GM18858 (cell line): ENCODE data around the gene TLE2.
"Not testable (repeated sequence)": the region's sequence is repeated elsewhere in the genome, so short reads cannot be mapped to it uniquely, and the experiment has no call there.

Source experiments
- ATAC-seq: cut with Tn5 transposase; IDR thresholded peaks from one replicate; pipeline ENCODE4 v1.9.1; 2021; ENCODE audit not compliant: unreplicated experiment

TLE2 gene

DNA sequence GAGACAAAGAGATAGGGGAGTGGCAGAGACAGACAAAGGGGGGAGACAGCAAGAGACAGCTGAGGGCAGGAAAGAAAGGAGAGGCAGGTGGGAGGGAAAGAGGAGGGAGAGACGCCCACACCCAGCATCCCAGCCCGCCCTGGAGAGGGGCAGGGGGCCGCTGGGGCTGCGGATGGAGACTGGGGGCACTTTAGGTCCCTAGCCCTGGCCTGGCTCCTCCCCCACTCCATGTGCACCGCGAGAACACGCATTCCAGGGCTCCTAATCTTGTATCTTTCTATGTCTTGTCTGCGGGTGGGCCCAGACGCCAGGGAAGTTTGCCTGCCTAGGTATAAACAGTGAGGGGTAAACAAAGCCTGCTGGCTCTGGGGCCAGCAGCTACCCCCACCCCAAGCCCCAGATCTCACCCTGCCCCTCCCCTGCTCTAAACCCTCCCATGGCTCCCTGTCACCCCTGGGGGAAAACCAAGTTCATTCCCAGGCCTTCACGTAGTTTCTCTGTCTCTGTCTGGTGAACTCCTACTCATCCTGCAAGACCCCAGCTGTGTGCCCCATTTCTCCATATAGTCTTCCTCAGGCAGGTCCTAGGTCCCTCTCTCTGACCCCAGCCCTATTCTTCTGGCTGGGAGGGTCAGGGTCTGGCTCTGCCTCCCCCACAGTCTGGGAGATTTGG is 27.5 kb upstream of the TLE2 start:
- no peak for ATAC-seq

DNA sequence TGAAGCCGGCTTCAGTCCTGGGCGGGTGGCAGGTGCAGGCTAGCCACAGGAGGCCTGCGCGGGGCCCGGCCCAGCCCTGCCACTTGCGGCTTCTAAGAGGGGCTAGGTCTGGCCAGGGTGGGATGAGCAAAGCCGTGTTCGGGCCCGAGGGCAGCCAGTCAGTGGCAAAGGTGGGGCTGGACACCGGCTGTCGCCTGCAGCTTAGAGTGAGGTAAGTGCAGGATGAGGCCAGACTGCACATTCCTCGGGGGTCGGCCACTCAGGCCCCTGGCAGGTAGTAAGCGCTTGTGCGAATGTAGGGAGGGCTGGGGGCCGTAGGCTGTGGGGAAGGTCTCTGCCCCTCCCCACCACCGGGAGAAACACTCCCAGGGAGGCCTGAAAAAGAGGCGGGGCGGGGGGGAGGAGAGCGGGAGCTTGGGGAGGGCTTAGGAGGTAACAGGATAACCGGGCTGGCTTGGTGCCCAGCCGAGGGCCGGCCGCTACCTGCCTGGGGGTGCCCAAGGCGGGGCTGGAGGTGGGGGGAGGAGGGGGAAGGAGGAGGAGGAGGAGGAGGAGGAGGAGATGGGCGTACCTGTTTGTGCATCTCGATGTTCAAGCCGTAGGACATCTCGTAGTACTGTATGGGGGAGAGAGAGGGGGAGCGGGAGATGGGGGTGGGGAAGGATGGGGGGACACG is 26.8 kb upstream of the TLE2 start:
- no peak for ATAC-seq

DNA sequence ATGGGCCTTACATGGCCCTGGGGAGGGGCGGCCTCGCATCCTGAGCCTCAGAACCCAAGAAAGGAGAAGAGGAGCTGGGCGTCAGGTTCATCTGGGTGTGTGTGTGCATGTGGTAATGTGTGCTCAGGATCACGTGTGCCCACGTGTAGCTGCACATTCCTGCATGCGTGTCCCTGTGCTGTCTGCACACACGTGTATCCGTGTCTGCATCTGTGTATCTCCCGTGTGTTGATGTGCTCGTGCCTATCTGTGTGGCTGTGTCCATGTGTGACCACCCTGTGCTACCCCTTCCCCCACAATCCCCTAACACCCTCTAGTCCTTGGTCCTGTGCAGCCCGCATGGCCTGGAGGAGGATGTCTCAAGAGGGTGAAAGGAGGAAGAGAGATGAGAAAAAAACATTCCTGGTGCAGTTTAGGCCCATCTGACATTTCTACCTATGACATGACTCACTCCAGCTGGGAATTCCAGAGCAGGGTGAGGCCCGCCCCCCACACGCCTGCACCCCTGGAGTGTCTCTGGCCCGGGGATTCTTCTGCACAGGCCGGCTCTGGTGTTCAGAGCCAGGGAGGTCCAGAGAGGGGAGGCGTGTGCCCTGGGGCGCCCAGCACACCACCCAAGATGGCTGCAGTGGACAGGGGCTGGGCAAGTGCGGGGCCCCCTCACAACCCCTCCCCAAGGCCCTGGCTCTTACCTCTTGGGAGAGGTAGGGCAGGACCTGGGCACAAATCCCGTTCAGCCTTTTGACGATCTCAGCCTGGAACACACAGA is 26.1 kb upstream of the TLE2 start:
- ATAC-seq: no peak

DNA sequence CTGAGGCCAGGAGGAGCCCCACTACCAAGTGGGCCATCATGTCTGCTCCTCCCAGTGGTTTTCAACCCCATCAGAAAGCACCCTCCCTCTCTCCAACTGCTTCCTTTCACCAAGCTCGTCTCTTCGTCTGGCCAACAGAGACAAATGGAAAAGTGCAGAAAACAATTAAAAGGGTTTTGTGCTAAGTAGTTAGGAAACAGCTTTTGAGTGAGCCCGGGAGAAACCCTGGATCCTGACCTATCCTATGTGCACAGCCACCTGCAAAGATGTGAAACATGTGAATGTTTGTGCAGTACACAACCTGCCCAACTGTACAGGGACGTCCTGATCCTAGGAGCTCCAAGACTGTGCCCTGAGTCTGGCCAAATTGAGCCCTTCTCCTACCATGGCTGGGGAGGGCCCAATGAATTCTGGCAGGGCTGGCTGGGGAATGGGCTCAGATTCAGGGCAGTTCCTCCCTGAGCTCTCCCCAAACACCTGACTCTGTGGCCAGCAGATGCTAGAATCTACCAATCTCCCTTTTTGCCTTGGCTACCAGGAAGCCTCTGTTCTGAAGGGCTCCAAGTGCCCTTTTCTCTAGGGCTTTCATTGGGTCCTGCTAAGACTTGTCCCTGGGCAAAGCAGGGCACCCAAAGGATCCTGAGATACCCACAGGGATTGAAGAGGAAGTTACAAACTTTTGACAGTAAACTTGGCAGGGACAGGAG is 25.3 kb upstream of the TLE2 start:
- no peak for ATAC-seq

DNA sequence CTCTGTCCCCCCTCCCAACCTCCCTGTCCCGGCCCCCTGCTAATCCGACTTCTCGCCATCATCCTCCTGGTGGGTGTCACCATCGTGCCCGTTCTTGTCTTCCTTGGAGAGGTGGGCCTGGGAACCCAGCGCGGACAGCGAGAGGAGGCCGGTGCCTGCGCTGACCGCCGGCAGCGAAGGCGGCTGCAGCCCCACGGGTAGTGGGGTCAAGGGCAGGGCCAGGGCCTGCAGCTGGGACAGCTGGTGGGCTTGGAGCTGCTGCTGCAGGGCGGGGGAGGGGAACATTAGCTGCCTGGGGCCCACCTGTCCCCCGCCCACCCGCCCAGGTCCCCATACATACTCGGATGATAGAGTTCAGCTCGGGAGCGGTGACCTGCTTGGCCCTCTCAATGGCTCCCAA is 24.7 kb upstream of the TLE2 start:
- ATAC-seq: no peak

- ATAC-seq: no peak
Observed at GRCh38 chr19:3053218-3053621, 24.1 kb upstream of the TLE2 start.

DNA sequence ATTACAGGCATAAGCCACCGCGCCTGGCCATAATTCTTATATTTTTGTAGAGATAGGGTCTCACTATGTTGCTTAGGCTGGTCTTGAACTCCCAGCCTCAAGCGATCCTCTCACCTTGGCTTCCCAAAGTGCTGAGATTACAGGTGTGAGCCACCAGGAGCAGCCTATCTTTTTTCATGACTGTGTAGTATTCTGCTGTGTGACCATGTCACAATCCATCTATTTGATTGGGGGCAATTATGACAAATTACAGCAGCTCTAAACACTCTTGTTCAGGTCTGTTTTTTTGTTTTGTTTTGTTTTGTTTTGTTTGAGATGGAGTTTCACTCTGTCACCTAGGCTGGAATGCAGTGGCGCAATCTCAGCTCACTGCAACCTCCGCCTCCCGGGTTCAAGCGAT is 20.9 kb upstream of the TLE2 start:
- ATAC-seq: not testable (repeated sequence)

DNA sequence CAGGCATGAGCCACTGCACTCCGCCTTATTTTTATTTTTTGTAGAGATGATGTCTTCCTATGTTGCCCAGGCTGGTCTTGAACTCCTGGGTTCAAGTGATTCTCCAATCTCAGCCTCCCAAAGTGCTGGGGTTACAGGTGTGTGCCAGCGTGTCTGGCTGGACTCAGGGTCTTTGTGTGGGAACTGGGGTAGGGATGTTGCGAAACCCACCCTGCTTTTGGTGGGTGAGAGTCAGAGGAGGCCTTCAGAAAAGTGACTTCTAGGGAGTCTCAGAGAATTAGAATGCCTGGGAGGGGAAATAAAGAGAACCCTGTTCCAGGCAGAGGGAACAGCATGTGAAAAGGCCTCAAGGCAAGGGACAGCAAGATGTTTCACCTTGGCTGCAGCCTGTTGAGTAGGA is 20.0 kb upstream of the TLE2 start:
- ATAC-seq: no peak

DNA sequence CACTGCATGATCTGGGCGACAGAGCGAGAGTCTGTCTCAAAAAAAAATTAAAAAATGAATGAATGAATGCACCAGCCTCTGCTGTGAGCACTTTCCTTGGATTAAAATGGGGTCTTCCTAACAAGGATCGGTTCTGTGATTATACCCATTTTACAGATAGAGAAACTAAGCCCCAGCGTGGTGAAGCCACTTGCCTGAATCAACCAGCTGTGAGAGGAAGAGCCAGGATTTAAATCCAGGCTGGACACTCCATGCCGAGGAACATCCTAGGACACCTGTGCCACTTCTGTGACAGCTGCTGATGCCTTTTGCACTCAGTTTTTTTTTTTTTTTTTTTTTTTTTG is 19.1 kb upstream of the TLE2 start:
- ATAC-seq: no peak

GRCh38 chr19:3047496-3048189 is 18.6 kb upstream of the TLE2 start:
- no peak for ATAC-seq

DNA sequence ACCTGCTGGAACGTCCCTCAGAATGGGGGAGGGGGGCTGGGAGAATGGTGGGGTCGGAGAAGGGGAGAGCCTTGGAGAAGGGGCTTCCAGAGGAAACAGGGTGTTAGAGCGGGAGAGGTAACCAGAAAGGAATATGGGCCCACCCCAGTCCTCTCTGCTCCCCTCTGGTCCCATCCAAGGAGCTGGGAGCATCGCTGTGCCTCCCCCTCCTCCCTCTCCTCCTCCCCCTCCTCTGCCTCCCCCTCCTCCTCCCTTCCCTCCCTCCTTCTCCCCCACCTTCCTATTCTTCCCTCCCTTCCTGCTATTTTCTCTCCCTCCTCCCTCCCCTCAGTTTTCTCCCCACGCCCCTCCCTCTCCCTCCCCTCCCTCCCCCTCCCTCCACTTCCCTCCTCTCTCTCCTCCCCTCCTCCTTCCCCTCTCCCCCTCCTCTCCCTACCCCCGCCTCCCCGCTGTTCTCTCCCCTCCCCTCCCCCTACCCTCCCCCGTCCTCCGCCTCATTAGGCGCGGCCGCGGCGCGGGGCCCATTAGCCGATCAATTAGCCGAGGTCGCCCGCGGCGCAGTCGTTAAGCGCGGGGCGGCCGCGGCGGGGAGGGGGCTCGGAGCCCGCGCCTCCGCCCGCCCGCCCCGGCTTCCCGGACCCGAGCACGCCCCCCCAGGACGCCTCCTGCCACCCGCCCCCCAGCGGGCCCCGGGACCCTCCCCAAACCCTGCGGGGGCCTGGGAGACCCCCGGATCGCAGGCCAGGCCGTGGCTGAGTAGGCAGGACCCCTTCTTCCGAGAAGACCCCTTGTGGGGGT is 17.8 kb upstream of the TLE2 start:
- ATAC-seq: no peak

GRCh38 chr19:3045885-3046697 is 17.0 kb upstream of the TLE2 start:
- no peak for ATAC-seq

GRCh38 chr19:3045191-3045590 is 16.1 kb upstream of the TLE2 start:
- no peak for ATAC-seq

- ATAC-seq: no peak
Observed at GRCh38 chr19:3042621-3043267, 13.7 kb upstream of the TLE2 start.

DNA sequence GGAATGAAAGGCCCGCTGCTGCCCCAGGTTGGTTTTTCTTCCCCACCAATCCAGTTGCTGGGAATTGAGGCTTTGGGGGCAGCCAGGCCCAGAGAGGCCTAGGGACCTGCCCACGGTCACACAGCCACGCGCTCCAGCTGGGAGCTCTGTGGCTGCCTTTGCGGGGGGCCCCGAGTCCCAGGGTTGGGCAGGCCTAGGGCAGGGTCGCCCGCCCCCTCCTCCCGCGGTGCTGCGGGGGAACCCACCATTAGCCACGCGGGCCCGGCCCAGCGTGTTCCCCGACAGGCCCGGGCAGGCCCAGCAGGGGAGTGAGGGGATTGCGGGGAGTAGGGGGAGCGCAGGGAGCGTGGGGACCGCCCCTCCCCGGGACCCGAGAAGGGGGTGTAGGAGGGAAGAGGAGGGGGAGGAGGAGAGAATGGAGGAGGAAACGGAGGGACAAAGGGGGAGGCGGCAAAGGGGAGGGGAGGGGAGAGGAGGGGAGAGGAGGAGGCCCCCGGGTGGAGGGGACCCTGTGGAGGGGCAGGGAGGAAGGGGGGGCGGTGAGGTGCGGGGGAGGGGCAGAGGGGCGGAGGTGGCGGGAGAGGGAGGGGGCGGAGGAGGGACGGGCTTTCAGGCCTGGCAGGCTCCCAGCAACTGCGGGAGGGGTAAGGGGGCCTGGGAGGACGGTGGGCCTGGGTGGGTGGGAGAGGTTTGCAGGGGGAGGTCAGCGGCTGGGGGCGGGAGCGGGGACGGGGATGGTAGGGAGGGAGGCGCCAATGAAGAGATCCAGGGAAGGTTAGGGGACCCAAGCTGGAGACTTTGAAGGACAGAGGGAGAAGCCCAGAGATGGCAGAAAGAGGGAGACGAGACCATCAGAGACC is 12.9 kb upstream of the TLE2 start:
- ATAC-seq: no peak

DNA sequence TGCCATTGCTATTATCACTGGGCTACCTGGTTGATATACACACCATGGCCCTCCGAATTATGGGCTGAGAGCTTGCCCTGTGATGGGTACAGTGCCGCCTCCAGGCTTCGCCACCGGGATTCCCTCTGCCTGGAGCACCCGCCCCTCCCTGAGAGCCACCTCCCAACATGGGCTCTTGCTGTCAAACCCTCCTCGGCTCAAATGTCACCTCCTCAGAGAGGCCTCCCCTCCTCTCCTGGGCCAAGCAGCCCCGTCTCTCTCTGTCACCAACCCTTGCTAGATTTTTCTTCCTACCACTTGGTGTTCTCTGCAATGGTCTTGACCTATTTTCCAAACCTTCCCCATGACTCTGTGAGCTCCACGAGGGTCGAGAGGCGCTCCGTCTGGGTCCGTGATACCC is 12.2 kb upstream of the TLE2 start:
- no peak for ATAC-seq

DNA sequence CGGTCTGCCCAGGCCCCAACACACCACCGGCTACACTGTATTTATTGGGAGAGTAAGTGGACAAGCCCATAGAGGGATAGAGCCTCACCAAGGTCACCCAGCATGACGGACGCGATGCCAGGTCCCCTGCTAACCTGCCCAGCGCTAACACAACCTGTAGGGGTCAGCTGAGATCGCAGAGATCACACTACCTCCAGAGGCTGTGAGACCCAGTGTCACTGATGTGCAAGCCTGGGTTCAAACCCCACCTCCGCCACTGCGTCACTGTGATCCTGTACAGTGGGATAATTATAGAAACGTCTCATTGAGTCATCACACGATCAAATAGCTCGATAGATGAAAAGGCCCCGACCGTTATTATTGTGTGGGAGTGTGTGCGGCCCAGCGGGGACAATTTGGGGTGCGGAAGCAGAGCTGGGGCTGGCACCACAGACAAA is 10.6 kb upstream of the TLE2 start:
- ATAC-seq: no peak

GRCh38 chr19:3039125-3039524 is 10.0 kb upstream of the TLE2 start:
- no peak for ATAC-seq
